Measurements from ENCODE around the gene PPP2R2B.

DNA sequence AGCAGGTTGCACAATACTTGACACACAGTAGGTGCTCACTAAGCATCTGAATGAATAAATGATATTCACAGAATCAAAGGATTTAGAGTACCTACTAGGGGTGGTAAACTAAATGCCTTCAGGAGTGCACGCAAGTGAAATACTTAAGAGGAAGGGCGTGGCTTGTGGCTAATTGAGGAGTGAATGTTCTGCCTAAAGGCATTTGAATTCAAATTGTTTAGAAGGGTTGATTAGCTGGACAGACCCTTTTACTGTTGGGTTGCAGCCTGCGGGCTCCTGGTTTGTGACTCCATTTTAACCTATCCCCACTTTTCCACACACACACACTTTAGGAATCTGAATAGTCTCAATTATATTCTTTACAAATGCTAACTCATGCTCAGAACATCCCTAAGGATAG lies 63.1 kb downstream of the PPP2R2B start:
- TF ChIP-seq, protein P1, sequence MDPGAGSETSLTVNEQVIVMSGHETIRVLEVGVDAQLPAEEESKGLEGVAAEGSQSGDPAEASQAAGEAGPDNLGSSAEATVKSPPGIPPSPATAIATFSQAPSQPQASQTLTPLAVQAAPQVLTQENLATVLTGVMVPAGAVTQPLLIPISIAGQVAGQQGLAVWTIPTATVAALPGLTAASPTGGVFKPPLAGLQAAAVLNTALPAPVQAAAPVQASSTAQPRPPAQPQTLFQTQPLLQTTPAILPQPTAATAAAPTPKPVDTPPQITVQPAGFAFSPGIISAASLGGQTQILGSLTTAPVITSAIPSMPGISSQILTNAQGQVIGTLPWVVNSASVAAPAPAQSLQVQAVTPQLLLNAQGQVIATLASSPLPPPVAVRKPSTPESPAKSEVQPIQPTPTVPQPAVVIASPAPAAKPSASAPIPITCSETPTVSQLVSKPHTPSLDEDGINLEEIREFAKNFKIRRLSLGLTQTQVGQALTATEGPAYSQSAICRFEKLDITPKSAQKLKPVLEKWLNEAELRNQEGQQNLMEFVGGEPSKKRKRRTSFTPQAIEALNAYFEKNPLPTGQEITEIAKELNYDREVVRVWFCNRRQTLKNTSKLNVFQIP (CRISPR knock-in tag; IDR thresholded peaks at IDR 0.05; ENCODE audit: borderline replicate concordance, low read depth) = no peak
- TF ChIP-seq, protein P2, sequence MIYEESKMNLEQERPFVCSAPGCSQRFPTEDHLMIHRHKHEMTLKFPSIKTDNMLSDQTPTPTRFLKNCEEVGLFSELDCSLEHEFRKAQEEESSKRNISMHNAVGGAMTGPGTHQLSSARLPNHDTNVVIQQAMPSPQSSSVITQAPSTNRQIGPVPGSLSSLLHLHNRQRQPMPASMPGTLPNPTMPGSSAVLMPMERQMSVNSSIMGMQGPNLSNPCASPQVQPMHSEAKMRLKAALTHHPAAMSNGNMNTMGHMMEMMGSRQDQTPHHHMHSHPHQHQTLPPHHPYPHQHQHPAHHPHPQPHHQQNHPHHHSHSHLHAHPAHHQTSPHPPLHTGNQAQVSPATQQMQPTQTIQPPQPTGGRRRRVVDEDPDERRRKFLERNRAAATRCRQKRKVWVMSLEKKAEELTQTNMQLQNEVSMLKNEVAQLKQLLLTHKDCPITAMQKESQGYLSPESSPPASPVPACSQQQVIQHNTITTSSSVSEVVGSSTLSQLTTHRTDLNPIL (CRISPR knock-in tag; IDR thresholded peaks at IDR 0.05; ENCODE audit: low read depth) = no peak
- no peak for TF ChIP-seq BACH2 (CRISPR knock-in tag; IDR thresholded peaks at IDR 0.05; ENCODE audit: borderline replicate concordance)
- TF ChIP-seq GLIS3 (CRISPR knock-in tag; IDR thresholded peaks at IDR 0.05) = no peak
- TF ChIP-seq, protein P3, sequence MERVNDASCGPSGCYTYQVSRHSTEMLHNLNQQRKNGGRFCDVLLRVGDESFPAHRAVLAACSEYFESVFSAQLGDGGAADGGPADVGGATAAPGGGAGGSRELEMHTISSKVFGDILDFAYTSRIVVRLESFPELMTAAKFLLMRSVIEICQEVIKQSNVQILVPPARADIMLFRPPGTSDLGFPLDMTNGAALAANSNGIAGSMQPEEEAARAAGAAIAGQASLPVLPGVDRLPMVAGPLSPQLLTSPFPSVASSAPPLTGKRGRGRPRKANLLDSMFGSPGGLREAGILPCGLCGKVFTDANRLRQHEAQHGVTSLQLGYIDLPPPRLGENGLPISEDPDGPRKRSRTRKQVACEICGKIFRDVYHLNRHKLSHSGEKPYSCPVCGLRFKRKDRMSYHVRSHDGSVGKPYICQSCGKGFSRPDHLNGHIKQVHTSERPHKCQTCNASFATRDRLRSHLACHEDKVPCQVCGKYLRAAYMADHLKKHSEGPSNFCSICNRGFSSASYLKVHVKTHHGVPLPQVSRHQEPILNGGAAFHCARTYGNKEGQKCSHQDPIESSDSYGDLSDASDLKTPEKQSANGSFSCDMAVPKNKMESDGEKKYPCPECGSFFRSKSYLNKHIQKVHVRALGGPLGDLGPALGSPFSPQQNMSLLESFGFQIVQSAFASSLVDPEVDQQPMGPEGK (CRISPR knock-in tag; IDR thresholded peaks at IDR 0.05; ENCODE audit: borderline replicate concordance) = no peak
- no peak for TF ChIP-seq ZC3H10 (CRISPR knock-in tag; IDR thresholded peaks at IDR 0.05)
- no peak for TF ChIP-seq SNAI2 (CRISPR knock-in tag; IDR thresholded peaks at IDR 0.05)
- TF ChIP-seq ZFP30 (CRISPR knock-in tag; IDR thresholded peaks at IDR 0.05) = no peak
- TF ChIP-seq ZNF70 (CRISPR knock-in tag; IDR thresholded peaks at IDR 0.05) = no peak
- no peak for TF ChIP-seq OSR1 (CRISPR knock-in tag; IDR thresholded peaks at IDR 0.05)
- no peak for TF ChIP-seq ZFP3 (CRISPR knock-in tag; IDR thresholded peaks at IDR 0.05)
- no peak for TF ChIP-seq ZNF8 (CRISPR knock-in tag; IDR thresholded peaks at IDR 0.05)
- no peak for TF ChIP-seq ZNF565 (CRISPR knock-in tag; conservative IDR thresholded peaks at IDR 0.05; ENCODE audit: low read depth)

Measured in SK-N-SH treated with all-trans-retinoic acid at 6 μM for 48 hours (cell line).